NCI-H69 (cell line): ENCODE results near the gene C3orf85.
"Not testable (repeated sequence)": the region's sequence is repeated elsewhere in the genome, so short reads cannot be mapped to it uniquely, and the experiment has no call there.

Experiments used
- DNase-seq: peaks from one replicate; lab custom pipeline; 2025; lab: John Stamatoyannopoulos, UW

Gene C3orf85, protein sequence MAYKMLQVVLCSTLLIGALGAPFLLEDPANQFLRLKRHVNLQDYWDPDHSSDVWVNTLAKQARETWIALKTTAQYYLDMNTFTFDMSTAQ

DNA sequence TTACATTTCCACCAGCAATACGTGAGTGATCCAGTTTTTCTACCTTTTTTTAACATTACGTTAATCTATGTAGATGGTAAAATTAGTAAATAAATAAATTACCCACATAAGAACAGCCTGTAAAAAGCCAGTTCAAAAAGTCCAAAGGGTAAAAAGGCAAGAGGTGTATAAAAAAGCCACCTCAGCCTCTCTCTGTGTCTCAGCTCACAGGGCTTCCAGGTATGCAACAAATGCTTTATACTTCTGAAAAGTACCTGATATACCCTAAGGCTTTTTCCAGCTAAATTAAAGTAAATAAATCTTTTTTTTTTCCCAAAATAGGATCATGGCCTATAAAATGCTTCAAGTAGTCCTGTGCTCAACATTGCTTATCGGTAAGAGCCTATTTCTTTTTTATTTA is at the start of gene C3orf85:
TSS of gene C3orf85 (plus strand) at position 197 of the 400 bp plus-strand sequence. CDS start at position 326, 129 bp downstream.
- DNase-seq: no peak

DNA sequence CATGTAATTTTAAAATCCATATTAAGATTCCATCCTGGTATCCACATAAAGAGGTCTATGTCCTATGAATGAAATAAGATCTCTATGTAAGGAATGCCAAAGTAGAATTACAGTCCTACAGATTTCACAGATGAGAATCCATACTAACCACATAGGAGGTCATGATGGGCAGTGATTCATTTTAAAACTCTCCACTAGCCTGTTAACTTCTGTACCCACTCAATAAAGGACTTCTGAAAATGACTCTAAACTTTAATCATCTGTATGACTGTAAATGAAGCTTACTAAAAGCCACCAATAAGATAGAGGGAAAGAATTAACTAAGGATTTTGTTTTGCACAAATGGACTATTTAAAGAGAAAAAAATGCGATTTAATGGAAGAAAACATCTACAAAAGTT is 47.3 kb upstream of the C3orf85 start:
- no peak for DNase-seq

DNA sequence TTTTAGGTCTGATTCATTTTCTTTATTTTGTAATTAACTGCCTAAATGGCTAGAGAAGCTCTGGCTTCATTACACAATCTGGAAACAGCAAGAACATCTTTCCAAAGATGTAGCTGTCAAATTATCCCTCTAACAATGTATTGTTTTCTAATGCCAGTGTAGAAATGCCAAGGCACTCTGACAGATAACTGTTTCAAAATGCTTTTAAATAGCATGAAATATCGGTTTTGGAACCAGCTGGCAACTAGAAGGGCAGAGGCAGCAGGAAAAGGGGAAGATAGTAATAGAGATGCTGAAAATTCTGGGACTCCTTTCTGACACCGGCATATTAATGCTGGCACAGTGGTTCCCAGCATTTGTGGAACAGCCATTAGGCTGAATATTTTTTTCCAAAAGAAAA is 44.7 kb upstream of the C3orf85 start:
- DNase-seq: no peak

DNA sequence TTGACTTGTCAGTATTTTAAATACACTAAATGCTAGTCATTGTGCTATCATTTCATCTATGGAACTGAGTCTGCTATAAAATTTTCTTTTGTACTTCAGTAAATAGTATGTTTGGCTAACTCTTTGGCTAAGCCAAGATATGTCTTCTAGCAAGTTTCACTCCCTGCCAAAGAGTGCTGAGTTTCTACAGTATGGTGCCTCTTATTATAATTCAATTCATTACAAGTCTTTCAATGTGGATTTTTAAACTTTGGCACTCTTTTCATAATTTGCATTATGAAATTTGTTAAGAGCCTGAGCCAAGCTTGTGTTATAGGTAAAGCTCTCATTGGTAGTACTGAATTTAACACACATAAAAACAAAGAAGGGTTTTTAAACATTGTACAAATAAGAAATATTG is 43.0 kb upstream of the C3orf85 start:
- no peak for DNase-seq

DNA sequence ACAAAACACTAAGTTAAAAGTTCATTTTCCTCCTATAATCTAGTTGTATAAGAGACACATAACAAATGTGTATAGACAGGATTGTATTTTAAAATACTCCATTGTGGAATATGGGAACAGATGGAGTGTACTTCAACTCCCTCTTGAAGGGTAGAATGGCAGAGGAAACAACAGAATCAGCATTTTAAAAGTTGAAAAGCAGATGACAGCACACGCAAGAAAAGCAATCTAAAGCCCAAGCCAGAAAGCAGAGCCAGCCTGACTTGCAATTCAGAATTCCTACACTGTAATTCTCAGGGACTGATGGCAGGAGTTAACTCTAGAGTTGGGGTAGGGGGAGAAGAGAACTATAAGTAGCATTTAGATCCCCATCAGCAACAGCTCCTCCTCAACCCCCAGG is 41.4 kb upstream of the C3orf85 start:
- no peak for DNase-seq

DNA sequence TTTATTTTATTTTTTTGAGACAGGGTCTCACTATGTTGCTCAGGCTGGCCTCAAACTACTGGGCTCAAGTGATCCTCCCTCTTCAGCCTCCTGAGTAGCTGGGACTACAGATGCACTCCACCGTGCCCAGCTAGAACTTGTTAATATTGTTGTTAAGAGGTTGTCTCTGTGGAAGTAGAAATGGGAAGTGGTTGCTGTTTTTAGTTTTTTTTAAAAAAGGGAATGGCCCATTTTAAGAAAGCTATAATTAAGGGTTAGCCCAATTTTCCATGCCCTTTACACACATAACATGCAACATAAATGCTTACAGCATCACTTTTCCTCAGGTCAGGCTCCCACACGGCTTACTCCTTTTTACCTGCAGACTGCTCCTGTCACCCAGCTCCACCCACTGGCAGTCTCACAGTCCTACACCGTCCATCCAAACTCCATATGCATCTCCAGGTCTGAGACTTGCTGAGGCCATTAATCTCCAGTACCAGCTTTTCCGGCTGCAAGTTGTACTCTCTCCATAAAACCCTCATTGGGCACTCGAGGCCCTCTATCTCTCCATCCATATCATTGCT is 38.4 kb upstream of the C3orf85 start:
- DNase-seq: peak; percentile 24

DNA sequence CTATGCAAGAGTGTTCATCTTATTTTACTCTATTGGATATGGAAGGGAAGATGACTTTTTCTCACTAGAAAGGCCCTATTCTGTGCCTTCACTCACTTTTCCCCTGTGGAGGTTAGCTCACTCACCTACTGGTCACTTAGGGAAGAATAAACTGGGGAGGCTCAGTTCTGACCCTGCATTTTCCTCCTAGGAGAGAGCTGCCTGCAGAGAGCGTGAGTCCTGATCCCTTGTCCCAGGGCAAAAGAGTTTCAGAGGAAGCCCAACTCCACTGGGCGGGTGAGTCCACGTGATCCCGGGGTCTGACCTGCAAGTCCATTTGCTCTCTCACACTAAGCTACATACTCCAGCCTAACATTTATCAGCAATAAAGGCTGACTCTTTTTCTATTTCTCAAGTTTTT is 26.9 kb upstream of the C3orf85 start:
- DNase-seq: no peak

DNA sequence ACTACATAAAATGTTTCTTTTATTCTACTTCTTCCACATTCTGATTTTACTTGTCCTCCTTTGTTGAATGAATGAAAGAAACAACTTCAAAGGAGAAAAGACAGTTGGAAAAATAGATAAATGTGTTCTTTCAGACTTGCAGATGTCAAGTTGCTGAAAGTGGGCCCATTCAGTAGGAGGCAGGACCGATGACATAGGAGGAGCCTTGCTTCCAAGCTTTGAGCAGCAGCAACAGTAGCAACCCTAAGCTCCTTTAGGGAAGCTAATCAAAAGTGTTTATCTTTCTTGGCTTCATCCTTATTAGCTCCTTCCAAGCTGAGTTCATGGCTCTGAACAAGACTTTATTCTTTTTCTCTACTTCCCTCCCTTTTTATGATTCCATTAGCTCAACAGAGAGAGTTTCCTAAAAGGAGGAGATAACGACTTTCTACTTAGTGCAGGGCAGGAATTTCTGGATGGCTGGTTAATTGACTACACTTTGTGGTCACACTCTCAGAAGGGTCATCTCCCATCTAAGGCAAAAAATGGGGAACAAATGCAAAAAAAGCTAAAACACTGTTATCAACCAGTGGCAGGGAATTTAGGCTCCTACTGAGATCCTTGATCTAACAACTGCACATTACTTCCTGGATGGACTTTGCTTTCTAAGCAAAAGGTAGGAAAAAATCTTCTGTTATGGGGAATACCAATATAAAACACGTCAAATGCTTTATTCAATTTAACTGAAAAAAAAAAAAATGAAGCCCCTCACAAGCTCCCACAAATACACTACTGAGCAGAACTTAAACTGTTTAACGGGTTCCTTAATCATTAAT is 23.4 kb upstream of the C3orf85 start:
- DNase-seq: no peak

DNA sequence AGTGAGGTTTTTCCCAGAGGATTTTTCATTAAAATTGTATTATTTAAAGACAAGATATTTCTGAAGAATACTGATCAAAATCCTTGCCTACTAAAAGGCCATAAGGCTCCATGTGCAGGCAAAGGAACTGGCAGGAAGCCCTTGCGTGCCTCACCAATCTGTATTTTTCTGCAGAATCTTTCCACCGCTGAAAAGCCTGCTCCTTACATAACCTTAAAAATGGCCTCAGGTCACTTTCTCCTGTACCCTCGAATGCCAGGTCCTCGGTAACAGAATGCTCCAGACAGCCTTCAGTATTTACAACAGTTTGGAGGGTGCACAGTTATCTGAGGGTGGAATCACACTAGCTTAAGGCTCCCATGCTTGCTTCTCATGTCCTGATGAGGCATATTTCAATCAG is 21.8 kb upstream of the C3orf85 start:
- DNase-seq: no peak

DNA sequence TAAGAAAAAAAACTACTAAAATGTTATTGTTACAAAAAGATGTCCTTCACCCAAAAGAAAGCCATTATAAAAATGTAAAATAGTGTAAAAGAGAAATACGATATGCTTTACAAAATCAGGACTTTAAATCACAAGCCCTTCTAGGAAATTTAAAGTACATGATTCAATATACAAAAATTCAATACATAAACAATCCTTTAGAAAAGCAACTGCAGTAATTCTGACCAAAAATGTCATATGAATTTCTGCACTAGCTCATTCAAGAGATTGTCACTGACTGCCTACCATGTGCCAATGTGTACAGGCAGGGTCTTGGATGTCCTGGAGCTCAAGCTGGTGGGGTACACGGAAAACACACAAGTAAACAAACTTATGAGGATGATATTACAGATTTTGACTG is 21.1 kb upstream of the C3orf85 start:
- no peak for DNase-seq

DNA sequence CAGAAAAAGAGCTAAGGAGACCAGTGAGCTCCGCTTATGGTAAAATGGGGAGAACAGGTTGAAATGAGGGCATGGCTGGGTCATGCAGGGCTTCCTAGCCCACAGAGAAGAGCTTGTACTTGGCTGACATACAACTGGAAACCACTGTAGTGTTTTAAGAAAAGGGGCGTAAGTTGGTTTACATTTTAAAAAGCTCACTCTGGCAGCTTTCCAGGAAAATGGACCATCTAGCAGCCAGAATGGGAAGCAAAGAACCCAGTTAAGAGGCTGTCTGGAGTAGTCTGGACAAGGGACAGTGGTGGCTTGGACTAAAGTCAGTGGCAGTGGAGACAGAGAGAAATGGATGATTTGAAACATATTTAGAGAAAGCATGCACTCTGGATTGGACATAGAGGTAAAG is 20.5 kb upstream of the C3orf85 start:
- DNase-seq: no peak

DNA sequence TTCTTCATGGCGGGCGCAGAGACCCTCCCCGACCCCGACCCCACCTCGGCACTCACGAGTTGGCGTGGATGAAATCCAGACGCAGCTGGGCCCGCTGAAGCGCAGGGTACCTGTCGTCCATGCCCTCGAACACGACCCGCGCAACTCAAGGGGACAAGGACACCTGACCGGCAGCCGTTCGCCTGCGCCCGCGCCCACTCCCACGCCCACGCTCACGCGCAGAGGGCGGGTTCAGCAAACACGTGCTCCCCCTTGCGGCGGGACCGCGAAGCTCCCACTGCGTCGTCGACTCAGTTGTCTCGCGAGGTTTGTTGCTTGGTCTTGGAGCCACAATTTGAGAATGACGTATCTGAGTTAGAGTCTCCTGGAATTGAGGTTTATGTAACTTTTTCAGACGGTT is 18.6 kb upstream of the C3orf85 start, which contains the start of gene MORC1:
TSS of gene MORC1 (minus strand) at position 196 of the 400 bp plus-strand sequence. CDS start at position 121, 75 bp downstream.
- DNase-seq: no peak

DNA sequence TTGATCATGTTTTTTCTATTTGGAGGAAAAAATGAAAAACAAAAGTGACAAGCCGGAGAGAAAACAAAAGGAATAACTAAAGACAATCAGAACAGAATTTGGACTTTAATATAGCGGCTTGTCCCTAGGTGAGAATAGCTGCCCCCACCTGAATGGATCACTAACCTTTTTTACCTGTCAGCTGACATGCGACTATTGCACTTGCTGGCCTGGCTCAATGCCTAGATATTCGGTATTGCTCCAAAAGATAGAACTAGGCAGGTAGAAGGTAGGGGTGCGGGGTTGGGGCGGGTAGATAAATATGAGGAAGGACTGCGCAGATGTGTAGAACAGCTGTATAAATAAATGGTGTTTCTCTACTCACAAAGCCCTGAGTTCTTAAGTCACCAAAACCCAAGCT is 17.9 kb upstream of the C3orf85 start:
- peak; percentile 7 for DNase-seq

DNA sequence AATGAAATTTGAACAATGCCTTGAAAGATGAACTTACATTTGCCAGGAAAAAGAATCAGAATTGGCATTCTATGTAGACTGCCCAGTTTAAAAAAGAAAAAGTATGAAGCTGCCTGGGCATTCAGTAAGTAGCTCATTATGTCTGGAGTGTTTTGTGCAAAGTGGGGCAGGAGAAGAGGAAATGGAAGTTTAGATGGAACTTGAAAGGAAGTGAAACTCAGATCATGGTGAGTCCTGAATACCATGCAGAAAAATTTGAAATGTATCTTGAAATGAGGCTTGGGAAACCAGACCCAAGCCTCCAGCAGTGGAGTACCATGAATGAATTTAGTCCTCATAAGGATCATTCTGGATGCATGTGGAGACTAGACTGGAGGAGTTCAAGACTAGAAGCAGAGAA is 13.8 kb upstream of the C3orf85 start:
- DNase-seq: no peak

DNA sequence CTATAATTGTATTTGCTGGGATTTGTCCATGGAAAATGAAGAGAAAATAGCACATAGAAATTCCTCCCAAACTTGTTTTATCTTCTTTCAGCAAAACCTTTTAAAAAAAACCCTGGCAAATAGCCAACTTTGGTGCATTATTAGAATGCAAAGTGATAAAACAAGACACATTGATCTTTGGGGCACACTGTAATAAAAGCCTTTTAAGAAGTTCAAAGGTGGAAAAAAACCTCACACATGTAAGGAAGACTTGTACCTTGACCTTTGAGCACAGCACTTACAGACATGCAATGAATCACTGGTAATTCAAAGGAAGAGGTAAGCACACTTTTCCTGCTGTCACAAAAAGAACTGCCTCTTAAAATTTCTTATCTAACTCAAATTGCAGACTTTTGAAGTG is 10.6 kb upstream of the C3orf85 start:
- no peak for DNase-seq

DNA sequence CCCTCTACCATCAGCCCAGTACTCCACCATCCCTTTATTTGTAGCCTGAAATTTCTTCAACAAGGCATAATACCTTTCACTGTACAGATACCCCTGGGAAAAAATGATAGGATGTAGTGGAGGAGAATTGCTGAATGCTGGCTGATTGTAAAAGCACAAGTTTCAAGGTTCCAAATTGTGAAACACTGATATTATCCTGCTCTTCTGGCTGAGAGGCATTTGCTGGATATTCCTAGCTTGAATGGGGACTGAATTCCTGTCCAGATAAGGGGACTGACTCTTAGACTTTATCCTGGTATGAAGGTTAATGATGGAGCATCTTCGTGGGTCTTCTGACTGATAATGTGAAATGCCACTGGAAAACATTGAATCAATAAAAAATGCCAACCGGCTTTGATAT is 9.0 kb upstream of the C3orf85 start:
- no peak for DNase-seq

DNA sequence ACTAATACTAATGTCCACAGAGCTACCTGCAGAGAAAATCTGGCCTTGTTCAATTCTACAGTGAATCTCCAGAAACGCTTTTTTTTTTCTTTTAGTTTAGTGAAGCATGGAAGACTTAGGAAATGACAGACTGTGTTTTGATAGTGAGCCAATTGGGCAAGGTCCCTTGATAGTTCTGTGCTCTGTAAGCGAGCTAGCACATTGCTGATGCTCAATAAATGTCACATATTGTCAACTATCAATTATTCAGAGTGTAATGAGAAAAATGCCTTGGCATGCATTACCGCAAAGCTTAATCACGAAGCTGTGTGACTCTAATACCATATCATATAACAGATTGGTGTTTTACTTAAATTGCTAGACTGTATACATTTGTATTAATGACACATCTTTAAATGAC is 5.2 kb upstream of the C3orf85 start:
- DNase-seq: peak; percentile 41

DNA sequence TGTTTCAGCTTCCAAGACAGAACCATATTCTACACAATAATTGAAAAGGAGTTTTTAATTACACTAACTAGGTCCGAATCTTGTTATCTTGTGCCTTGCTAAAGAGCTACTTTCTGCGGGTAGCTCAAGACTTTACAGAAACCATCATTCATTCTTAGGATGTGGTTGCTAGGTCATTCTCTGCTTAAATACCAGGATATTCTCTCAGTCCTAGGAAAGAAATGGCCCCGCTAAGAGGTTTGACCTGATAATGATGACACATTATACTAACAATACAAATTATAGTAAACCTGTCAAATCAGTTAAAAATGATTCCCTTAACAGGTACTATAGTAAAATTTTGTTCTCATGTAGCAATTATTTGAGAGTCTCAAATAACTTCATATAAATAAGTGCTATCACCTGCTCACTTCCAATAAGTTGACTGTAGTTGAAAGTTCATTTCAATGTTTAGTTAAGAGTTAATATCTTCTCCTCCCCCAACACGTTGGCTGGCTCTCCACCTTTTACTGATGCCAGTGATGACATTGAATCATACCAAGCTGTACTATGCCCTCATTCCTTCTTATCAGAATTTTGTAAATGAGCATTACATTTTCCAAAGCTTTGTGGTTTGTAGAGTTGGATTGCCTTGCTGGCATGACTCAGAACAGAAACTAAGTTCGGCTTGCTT is 3.6 kb upstream of the C3orf85 start:
- DNase-seq: no peak

DNA sequence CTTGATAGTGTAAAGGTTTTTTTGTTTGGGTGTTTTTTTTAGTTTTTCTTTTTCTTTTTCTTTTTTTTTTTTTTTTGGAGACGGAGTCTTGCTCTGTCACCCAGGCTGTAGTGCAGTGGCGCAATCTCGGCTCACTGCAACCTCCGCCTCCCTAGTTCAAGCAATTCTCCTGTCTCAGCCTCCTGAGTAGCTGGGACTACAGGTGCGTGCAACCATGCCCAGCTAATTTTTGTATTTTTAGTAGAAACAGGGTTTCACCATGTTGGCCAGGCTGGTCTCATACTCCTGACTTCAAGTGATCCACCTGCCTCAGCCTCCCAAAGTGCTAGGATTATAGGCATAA is 3.1 kb upstream of the C3orf85 start:
- not testable (repeated sequence) for DNase-seq

DNA sequence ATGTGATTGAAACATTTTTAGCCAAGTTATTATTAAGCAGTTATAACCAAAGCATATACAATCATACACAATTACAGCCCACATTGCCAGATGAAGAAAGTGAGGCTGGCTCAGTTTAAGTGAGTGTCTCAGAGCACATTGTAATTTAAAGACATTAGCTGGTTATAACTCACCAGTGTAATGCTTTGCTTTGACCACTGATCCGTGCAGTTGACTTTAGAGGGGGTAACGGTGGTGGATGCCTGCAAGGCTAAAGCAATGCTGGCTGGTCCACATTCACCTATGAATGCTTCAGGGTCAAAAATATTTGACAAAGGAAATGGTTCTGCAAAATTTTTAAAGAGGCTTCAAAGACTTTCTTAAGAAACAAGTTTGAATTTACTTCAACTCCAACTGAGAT is 1.2 kb downstream of the C3orf85 start:
- peak; percentile 63 for DNase-seq

DNA sequence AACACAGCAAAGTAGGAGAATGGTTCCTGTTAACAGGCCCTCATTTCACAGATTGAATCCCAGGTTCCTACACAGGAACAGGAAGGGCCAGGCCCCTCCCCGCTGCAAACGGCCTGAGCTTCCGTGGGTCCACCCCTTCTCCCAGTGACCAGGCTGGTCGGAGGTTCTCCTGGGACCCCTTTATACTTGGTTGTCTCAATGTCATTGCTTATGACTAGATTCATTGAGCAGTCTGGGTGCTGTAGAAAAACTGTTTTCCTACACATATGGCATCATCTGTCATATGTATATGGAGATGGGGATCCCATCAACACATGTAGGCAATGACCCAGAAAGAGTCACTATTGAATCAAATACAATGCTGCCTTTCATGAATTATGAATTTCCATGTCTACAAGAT is 3.8 kb downstream of the C3orf85 start:
- no peak for DNase-seq

DNA sequence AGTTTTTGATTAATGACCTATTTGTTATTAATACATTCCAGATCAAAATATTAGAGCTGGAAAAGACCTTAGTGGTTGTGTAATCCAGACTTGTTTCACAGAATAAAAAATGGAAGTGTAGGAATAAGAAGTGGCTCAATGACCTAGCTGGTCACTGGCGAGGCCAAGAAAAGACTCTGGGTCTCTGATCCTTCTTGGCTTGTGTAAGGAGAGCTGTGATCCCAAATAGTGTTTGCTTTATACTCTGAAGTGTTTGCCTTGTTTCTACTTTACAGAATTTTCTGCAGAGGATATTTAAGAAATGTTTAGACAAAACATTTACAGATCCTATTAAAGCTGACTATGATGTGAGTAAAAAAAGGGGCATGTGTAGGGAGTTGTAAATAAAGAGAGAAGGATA is 7.1 kb downstream of the C3orf85 start:
- DNase-seq: no peak

DNA sequence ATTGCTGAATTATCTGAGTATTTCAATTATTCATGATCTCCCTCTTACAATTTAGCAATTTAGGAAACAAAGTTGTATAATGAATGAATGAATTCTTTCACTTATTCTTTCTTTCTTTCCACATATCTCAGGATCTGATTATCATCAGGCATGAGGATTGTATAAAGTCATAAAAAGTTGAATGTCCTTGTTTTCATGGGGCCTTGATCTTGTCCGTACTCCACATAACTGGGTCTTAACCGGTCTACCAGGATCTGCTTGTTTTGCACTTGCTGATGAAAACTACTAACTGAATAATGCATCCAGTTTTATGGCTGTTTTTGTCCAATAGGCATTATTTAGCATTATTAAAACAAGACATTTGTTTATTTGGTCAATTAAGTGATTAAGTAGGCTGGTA is 12.6 kb downstream of the C3orf85 start:
- DNase-seq: no peak
